GM12892 (cell line): ENCODE data around the gene SLC28A1.

Experiments
- POLR2A ChIP-seq: IDR thresholded peaks from 2 replicates; pipeline ENCODE4 v1.6.1; 2011; ENCODE audit warnings: low read depth, low read length, control low read depth
- POLR2AphosphoS5 ChIP-seq: IDR thresholded peaks from 2 replicates; pipeline ENCODE4 v1.6.1; 2011; ENCODE audit warnings: low read depth, low read length, control low read depth

GRCh38 chr15:84970843-84971242, 86.4 kb downstream of the SLC28A1 start:
- no peak for TF ChIP-seq POLR2A
- TF ChIP-seq POLR2AphosphoS5 = no peak
